ENCODE results near the gene SORCS1.
"Not testable (repeated sequence)": the region's sequence is repeated elsewhere in the genome, so short reads cannot be mapped to it uniquely, and the experiment has no call there.

The SORCS1 gene

GRCh38 chr10:106947643-106948042, 216.9 kb downstream of the SORCS1 start:
- no peak for DNase-seq

- no peak for DNase-seq
Measured at GRCh38 chr10:106942035-106942662, 222.4 kb downstream of the SORCS1 start.

- DNase-seq = no peak
Measured at GRCh38 chr10:106941297-106942034, 223.0 kb downstream of the SORCS1 start.

- DNase-seq = no peak
Measured at GRCh38 chr10:106938513-106938912, 226.0 kb downstream of the SORCS1 start.

GRCh38 chr10:106935978-106936451, 228.5 kb downstream of the SORCS1 start:
- no peak for DNase-seq

GRCh38 chr10:106931853-106932249, 232.7 kb downstream of the SORCS1 start:
- no peak for DNase-seq

GRCh38 chr10:106931159-106931852, 233.2 kb downstream of the SORCS1 start:
- no peak for DNase-seq

- DNase-seq = no peak
Measured at GRCh38 chr10:106930751-106931150, 233.8 kb downstream of the SORCS1 start.

GRCh38 chr10:106929291-106929895, 235.1 kb downstream of the SORCS1 start:
- no peak for DNase-seq

GRCh38 chr10:106928151-106928550, 236.4 kb downstream of the SORCS1 start:
- not testable (repeated sequence) for DNase-seq

- no peak for DNase-seq
Measured at GRCh38 chr10:106925191-106925590, 239.3 kb downstream of the SORCS1 start.

GRCh38 chr10:106920538-106920937, 244.0 kb downstream of the SORCS1 start:
- DNase-seq = peak in 15 of 58 donors; percentile 4 to 54 (median 16)

GRCh38 chr10:106919871-106920282, 244.6 kb downstream of the SORCS1 start:
- no peak for DNase-seq

- DNase-seq = peak in 5 of 58 donors; percentile 4 to 46 (median 12)
Measured at GRCh38 chr10:106917452-106918055, 247.0 kb downstream of the SORCS1 start.

GRCh38 chr10:106914016-106914415, 250.5 kb downstream of the SORCS1 start:
- no peak for DNase-seq

GRCh38 chr10:106913348-106913747, 251.2 kb downstream of the SORCS1 start:
- no peak for DNase-seq

GRCh38 chr10:106911096-106911495, 253.4 kb downstream of the SORCS1 start:
- DNase-seq = no peak

GRCh38 chr10:106910666-106911065, 253.8 kb downstream of the SORCS1 start:
- no peak for DNase-seq

- DNase-seq = no peak
Measured at GRCh38 chr10:106908225-106908624, 256.3 kb downstream of the SORCS1 start.

GRCh38 chr10:106904209-106904608, 260.3 kb downstream of the SORCS1 start:
- no peak for DNase-seq

GRCh38 chr10:106903180-106903579, 261.3 kb downstream of the SORCS1 start:
- no peak for DNase-seq
